Measurements from ENCODE around the gene SERPINE1.

DNA sequence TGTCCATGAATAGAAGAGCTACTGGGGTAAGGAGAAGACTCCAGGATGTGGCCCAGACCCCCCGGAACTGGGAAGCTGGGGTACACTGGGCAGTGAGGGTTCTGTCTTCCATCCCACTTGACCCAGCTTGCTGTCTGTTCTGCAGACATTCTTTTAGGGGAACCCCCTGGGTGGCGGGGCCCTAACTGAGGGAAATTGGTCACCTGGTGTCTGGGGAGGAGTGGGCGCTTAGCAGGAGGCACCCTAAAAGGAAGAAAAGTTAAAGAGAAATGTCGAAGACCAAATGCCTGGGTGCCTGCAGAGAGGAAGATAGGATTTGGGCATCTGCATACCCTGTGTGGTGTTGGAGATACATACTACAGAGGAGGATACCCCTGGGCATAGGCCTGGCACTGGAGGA lies 28.4 kb downstream of the SERPINE1 start:
- TF ChIP-seq CTCF (IDR thresholded peaks at IDR 0.05) (no peak), POLR2A (IDR thresholded peaks at IDR 0.05) (no peak)

Measured in prostate gland (tissue), 2 donors.